ENCODE measurements around the gene RTN4. TPM values are rescaled to one million over a fixed set of nuclear protein-coding genes. Genes with fewer than 3 reads are reported as not detected.

Gene RTN4
- total RNA-seq, 1 experiment from 2014 or later, result 236 TPM

GRCh38 chr2:55033076-55033742, 17.0 kb downstream of the RTN4 start:
- intact Hi-C loops (cut with micrococcal nuclease; ENCODE audit: unreplicated experiment), result no loop called here
- no peak for DNase-seq
- ChIA-PET CTCF (no interaction called here), POLR2A (no interaction called here)
- TF ChIP-seq CTCF (IDR thresholded peaks at IDR 0.05; ENCODE audit: insufficient read depth in 1 of 2, low read depth in 1 of 2, low read length in 1 of 2, severe bottlenecking in 1 of 2, unreplicated experiment in 1 of 2), result no peak
- Mint-ChIP-seq H3K4me1 (ENCODE audit: low read depth, unreplicated experiment) (peaks cover 16% of the 10 kb centered on the region), H3K27me3 (ENCODE audit: insufficient read depth, unreplicated experiment) (no peaks in the 10 kb centered on the region), H3K36me3 (ENCODE audit: insufficient read depth, unreplicated experiment) (no peaks in the 10 kb centered on the region), H3K9me3 (ENCODE audit: unreplicated experiment) (no peaks in the 10 kb centered on the region), H3K27ac (ENCODE audit: unreplicated experiment) (no peak overlapping the region), H3K4me3 (ENCODE audit: unreplicated experiment) (no peak overlapping the region)
- H3K4me3 ChIP-seq (ENCODE audit: low read depth, low read length), result no peak overlapping the region
- no peaks in the 10 kb centered on the region for H3K27me3 ChIP-seq (replicated peaks; ENCODE audit: control insufficient read depth, insufficient read depth, low read length)
- H3K4me1 ChIP-seq, result 0 out of 2 replicates have a peak, but pooled peaks cover 6% of the 10 kb centered on the region
- H3K36me3 ChIP-seq (ENCODE audit: control insufficient read depth, insufficient read depth, low read length), result no peaks in the 10 kb centered on the region
- H3K9me3 ChIP-seq, result no peaks in the 10 kb centered on the region
- BruUV-seq (replicated peaks), result no TSS peak

GRCh38 chr2:55031505-55031904, 18.7 kb downstream of the RTN4 start:
- no peaks in the 10 kb centered on the region for H3K9me3 ChIP-seq
- intact Hi-C loops (cut with micrococcal nuclease; ENCODE audit: unreplicated experiment), result no loop called here
- H3K36me3 Mint-ChIP-seq (ENCODE audit: insufficient read depth, unreplicated experiment), result no peaks in the 10 kb centered on the region
- H3K4me1 ChIP-seq, result 0 out of 2 replicates have a peak, but pooled peaks cover 8% of the 10 kb centered on the region
- H3K27ac Mint-ChIP-seq (ENCODE audit: unreplicated experiment), result no peak overlapping the region
- TF ChIP-seq CTCF (IDR thresholded peaks at IDR 0.05; ENCODE audit: insufficient read depth in 1 of 2, low read depth in 1 of 2, low read length in 1 of 2, severe bottlenecking in 1 of 2, unreplicated experiment in 1 of 2), result no peak
- no peaks in the 10 kb centered on the region for H3K27me3 ChIP-seq (replicated peaks; ENCODE audit: control insufficient read depth, insufficient read depth, low read length)
- POLR2A ChIA-PET, result no interaction called here
- H3K4me3 Mint-ChIP-seq (ENCODE audit: unreplicated experiment), result no peak overlapping the region
- no peaks in the 10 kb centered on the region for H3K27me3 Mint-ChIP-seq (ENCODE audit: insufficient read depth, unreplicated experiment)
- H3K4me3 ChIP-seq (ENCODE audit: low read depth, low read length), result no peak overlapping the region
- no peaks in the 10 kb centered on the region; the same call in 1 of the 2 replicates for H3K36me3 ChIP-seq (ENCODE audit: control insufficient read depth, insufficient read depth, low read length)
- CTCF ChIA-PET, result no interaction called here
- DNase-seq, result no peak
- no TSS peak for BruUV-seq (replicated peaks)
- H3K4me1 Mint-ChIP-seq (ENCODE audit: low read depth, unreplicated experiment), result peaks cover 9% of the 10 kb centered on the region
- no peaks in the 10 kb centered on the region for H3K9me3 Mint-ChIP-seq (ENCODE audit: unreplicated experiment)

- no peak overlapping the region for H3K4me3 Mint-ChIP-seq (ENCODE audit: unreplicated experiment)
- peaks cover 9% of the 10 kb centered on the region for H3K4me1 Mint-ChIP-seq (ENCODE audit: low read depth, unreplicated experiment)
- peaks cover 2% of the 10 kb centered on the region; the same call in 1 of the 2 replicates for H3K36me3 ChIP-seq (ENCODE audit: control insufficient read depth, insufficient read depth, low read length)
- H3K27me3 ChIP-seq (replicated peaks; ENCODE audit: control insufficient read depth, insufficient read depth, low read length), result no peaks in the 10 kb centered on the region
- 0 out of 2 replicates have a peak, but pooled peaks cover 8% of the 10 kb centered on the region for H3K4me1 ChIP-seq
- no peaks in the 10 kb centered on the region for H3K36me3 Mint-ChIP-seq (ENCODE audit: insufficient read depth, unreplicated experiment)
- CTCF ChIA-PET, result no interaction called here
- POLR2A ChIA-PET, result no interaction called here
- H3K4me3 ChIP-seq (ENCODE audit: low read depth, low read length), result no peak overlapping the region
- H3K27ac Mint-ChIP-seq (ENCODE audit: unreplicated experiment), result no peak overlapping the region
- intact Hi-C loops (cut with micrococcal nuclease; ENCODE audit: unreplicated experiment), result no loop called here
- no peak for DNase-seq
- no peak for TF ChIP-seq CTCF (IDR thresholded peaks at IDR 0.05; ENCODE audit: insufficient read depth in 1 of 2, low read depth in 1 of 2, low read length in 1 of 2, severe bottlenecking in 1 of 2, unreplicated experiment in 1 of 2)
- no TSS peak for BruUV-seq (replicated peaks)
- H3K9me3 ChIP-seq, result no peaks in the 10 kb centered on the region
- no peaks in the 10 kb centered on the region for H3K9me3 Mint-ChIP-seq (ENCODE audit: unreplicated experiment)
- H3K27me3 Mint-ChIP-seq (ENCODE audit: insufficient read depth, unreplicated experiment), result no peaks in the 10 kb centered on the region
Measured at GRCh38 chr2:55030766-55031165, 19.5 kb downstream of the RTN4 start.
